HuH-7 (cell line): Measurements from ENCODE around the gene CLDN6.
A peak's percentile ranks its signal among the peaks of the same experiment; 100 is the strongest.

Source experiments
- DNase-seq: peaks from one replicate; pipeline ENCODE4 v3.0.0; 2011; ENCODE audit warnings: low spot score

CLDN6 gene

GRCh38 chr16:3013491-3013951 lies 4.5 kb downstream of the CLDN6 start:
- no peak for DNase-seq

- no peak for DNase-seq
Observed at GRCh38 chr16:3012828-3013420, 5.1 kb downstream of the CLDN6 start, which contains the start of gene CLDN9. Gene CLDN9, plus strand, starts transcription at chr16:3012923. Its CDS starts 440 bp downstream, at chr16:3013363.

- DNase-seq: no peak
Observed at GRCh38 chr16:3012246-3012645, 5.7 kb downstream of the CLDN6 start.

GRCh38 chr16:3010510-3010909 lies 7.5 kb downstream of the CLDN6 start:
- no peak for DNase-seq

GRCh38 chr16:3009568-3010390 lies 8.2 kb downstream of the CLDN6 start:
- no peak for DNase-seq

DNA sequence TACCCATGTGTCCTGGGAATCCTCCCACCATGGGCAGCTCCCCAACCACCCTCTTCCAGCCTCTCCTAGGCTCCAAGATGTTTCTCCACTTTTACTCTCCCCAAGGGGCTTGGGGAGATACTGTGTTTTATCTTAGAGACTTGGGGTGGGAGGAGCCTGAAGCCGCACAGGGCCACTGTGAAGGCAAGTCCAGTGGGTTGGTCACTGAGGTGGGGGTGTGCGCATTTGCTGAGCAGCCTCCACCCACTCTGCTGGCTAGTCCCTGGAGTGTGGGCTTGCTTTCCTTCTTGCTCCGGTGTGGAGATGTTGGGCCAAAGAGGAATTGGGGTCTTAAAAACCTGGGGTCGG lies 9.3 kb downstream of the CLDN6 start:
- no peak for DNase-seq

- DNase-seq: no peak
Observed at GRCh38 chr16:3007957-3008689, 9.9 kb downstream of the CLDN6 start.

GRCh38 chr16:3007059-3007956 lies 10.7 kb downstream of the CLDN6 start:
- no peak for DNase-seq

DNA sequence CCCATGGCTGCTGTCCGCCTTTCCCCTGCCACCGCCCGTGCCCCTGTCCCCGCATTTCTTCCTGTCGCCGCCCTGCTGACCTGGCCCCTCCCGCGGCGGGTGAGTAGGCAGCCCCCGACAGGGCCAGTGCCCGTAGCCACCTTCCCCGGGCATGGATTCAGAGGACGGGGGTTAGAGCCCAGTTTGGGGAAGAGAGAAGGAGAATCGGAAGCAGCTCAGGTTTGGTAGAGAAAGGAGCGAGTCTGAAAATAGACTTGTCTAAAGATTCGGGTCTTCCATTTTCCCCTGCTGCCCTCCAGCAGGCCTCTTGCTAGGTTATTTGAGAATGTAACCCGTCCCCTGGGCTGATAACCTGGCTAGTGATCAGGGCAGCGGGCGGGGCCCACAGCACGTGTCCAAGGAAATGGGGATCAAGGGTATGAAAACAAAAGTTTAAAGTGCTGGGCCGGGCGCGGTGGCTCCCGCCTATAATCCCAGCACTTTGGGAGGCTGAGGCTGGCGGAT lies 13.2 kb downstream of the CLDN6 start:
- no peak for DNase-seq

- DNase-seq: no peak
Observed at GRCh38 chr16:3004319-3004718, 13.7 kb downstream of the CLDN6 start.

GRCh38 chr16:3003582-3004270 lies 14.3 kb downstream of the CLDN6 start:
- peak; percentile 98 for DNase-seq

DNA sequence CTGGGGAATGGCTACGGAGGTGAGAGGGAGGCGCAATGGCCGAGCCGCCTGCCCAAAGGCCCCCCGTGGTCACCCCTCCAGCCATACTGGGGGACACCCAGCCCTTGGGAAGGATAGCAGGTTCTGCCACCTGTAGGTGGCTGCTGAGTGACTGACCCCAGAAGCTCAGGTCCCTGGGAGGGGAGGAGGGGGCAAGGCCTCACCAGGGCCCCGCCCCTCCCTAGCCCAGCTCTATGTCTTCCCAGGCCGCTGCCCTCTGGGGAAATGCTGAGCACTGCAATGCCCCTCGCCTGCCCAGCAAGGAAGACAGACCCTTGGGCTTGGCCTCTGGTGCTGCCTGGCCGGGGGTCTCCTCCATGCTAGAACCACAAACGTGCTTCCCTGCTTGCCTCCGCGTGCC lies 16.7 kb downstream of the CLDN6 start:
- no peak for DNase-seq

DNA sequence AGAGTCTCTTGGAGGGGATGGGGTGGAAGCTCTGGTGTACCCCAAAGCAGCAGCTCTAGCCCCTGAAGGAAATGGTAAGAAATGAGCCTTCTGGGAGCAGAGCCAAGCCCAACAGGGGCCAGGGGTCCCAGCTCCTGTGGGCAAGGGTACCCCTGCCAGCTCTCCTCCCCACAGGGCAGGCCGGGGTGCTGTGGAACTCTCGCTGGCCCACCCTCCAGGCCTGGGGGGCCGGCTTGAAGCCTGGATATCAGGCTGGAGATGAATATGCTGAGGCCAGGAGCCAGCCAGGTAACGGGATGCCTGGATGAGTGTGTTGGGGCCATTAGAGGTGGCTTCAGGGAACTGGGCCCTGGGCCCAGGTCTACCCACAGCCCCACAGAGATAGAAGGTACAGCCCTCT lies 17.4 kb downstream of the CLDN6 start:
- no peak for DNase-seq

DNA sequence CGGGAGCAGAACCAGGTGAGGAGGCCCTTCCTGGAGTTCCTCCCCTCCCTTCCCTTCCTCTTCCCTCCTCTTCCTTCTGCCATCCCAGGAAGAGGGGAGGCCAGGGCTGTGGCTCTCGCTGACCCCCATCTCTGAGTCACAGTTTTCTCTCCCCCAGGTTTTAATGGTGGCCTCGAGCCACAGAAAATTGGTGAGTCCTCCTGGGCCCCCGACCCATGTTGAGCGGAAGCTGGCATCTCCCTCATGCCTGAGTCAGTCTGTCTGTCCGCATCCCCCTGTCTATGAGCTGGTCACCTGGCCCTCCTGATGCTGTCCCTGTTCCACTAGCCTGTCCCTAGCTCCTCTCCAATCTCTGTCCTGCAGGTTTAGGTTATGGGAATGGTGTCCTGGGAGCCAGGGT lies 18.1 kb downstream of the CLDN6 start:
- DNase-seq: no peak

DNA sequence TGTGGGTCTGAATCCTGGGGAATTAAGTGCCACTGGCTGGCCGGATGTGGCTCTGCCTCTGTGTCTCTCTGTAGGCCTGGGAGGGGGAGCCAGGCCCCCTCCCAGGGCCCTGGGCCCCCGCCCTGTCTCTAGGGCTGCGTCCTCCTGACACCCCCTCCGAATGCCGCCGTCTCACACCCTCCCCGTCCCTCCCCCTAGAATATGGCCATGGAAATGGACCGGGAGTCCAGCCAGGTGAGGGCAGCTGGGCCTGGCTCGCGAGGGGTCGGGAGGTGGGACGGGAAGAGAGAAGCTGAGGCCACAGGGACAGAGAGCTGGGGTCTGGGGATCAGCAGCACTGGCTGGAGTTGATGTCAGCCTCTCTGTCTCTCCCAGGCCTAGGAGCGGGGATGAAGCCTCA lies 21.7 kb downstream of the CLDN6 start:
- no peak for DNase-seq

DNA sequence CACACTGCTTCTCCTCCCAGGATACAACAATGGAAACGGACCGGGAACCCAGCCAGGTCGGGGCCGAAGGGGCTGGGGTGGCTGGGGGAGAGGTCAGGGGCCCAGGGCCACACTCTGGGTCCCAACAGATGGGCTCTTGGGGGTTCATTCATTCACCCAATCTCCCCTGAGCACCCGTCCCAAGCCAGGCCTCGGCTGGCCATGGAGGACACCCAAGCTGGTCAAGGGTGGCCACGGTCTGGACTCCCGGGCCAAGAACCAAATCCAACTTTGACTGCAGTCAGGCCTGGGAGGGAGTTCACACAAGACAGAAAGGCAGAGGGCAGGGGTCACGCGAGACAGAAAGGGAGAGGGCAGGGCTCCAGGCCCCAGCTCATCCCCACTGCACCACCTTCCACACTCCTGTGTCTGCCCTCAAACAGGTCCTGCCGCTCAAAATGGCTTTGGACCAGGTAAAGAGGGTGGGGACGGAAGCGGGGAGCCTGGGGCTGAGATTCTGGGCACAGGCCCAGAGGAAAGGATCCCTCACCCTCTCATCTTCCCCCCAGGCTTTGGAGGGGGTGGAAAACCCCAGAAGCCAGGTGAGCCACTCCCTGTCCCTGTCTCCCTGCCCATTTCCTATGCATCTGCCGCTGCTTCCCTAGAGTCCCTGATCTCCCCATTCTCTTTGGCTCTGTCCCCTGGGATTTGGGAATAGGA lies 25.5 kb downstream of the CLDN6 start:
- DNase-seq: no peak

DNA sequence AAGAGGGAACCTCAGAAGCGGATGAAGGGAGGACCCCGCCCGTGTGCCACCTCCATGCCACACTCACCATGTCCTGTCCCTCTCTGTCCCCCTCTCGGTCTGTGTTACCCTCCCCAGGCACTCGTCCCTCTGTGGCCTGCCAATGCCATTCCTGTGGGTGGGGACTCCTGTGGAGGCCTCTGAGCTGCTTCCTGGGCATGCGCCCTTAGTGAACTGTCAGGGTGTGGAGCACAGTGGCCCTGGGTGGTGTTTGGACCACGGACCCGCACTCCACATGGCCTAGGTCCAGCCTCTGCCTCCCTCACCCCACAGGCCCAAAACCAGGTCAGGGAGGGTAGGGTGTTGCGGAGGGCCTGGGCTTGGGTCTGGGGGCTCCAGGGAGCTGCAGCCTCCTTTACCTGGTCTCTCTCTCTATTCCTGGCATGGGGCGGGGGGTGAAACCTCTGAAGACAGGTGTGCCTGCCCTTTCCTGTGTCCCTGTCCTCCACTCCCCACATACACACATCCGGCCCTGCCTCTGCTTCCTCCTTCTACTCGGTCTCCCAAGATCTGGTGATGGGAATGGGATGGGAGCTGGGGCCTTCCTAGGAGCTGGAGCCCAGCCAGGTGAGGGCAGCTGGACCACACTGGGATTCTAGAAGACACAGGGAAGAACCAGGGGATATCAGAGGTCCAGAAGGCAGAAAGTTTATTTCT lies 26.3 kb downstream of the CLDN6 start:
- DNase-seq: no peak

DNA sequence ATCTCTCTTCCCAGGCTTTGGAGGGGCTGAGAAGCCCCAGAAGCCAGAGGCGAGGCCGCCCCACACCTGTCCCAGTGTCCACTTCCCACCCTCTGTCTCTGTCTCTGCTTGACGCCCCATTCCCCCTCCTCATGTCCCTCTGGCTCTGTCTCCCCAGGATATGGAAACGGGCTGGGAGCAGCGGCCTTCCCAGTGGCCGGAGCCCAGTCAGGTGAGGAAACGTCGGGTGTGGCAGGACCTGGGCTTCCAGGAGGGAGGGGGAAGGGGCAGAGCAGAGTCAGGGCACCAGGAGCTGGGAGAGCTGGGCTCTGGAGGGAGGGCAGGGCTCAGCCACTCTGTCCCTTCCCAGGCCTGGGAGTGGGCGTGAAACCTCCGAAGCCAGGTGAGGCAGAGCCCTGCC lies 27.1 kb downstream of the CLDN6 start:
- no peak for DNase-seq

DNA sequence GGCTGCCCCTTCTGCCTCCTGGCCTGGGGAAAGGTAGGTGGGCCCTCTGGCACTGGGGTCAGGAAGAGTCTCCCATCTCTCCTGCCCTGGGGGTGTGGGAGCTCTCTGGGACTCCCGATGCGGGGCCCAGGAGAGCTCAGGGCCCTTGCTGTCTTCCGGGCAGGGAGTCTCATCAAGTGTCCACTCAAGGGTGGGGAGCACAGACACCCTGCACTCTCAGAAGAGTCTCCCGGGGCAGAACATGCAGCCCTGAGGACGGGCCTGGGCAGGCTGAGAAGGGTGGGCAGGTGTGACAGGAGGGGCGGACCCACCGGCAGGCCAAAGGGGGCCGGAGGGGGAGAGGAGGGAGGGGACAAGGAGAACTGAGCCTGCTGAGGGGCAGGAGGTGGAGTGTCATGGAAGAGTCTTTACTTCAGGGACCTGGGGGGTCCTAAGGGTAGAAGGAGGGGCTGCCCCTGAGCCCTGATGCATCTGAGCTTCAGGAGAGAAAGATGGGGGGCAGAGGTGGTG lies 29.3 kb downstream of the CLDN6 start:
- DNase-seq: no peak

DNA sequence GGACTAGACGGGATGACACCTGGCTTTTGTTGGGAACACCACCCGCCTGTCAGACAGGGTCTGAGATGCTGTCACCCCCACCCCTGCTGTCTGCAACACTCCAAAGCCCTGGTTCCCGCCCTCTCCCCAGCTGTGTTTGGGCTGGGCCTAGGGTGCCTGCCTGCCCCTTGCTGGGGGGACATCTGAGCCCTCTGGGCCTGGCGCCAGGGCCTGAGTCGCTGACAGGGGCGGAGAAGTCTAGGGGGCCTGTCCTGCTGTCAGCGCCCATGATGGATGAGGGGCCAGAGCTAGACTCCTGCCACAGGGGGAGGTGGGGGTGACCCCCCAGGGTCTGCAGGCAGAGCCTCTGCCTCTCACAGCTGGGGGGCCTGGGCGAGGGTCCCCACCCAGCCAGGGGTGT lies 30.1 kb downstream of the CLDN6 start:
- no peak for DNase-seq
